T47D (cell line): ENCODE data around the gene TSPAN32.

Source experiments
- DNase-seq, 2 experiments: peaks; one replicate each; pipeline versions ENCODE4 v3.0.0 to v3.0.0-alpha.2; 2011 to 2012; ENCODE audit warnings: low read depth in 1 of 2, low spot score in 1 of 2
- JUND ChIP-seq: IDR thresholded peaks from 2 replicates; pipeline ENCODE4 v1.6.1; 2012; ENCODE audit warnings: low read depth
- in situ Hi-C: cut with HindIII; loops from 2 replicates; pipeline ENCODE4 v1.10.0; 2016; ENCODE audit warnings: low sequenced_read_pairs, low pct_unique_long_range_greater_than_20kb

Gene TSPAN32

DNA sequence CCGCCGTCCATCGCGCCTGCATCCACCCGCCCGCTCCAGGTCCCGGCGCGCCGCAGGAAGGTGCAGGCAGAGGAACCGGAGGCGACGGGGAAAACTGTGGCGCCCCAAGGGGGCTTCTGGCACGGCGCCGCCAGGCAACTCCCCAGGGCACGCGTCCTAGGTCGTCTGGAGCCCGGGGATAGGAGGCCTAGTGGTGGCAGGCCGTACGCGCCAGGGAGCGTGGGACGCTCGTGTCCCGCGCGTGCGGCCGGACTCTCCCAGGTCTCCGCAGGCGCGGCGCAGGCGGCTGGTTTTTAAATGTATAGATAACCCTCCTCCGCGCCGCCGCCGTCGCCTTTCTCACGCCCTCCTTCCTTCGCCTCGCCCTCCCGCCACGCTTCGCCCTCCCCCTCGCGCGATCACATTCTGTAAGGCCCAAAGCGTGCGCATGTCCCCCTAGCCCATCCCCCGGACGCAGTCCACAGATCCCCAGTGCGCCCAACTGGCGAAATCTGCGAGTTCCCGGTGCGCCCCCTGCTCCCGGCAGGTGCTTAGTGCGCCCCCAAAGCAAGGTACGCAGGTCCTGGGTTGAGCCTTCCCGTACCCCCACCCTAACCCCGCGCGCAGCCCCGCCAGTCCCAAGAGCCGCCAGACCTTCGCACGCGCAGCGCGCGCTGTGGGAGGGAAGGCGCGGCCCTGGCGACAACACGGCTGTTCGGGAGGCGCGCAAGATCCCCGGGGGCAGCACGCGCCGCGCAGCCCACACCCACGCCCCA lies 31.3 kb upstream of the TSPAN32 start, which contains the start of gene ASCL2:
Gene ASCL2, minus strand, starts transcription at position 267 of the 755 bp plus-strand sequence. Its CDS starts 256 bp downstream, at position 11.
- in situ Hi-C loops: no loop called here
- DNase-seq: peak in 1 of 2 experiments; percentile 32
- no peak for TF ChIP-seq JUND

DNA sequence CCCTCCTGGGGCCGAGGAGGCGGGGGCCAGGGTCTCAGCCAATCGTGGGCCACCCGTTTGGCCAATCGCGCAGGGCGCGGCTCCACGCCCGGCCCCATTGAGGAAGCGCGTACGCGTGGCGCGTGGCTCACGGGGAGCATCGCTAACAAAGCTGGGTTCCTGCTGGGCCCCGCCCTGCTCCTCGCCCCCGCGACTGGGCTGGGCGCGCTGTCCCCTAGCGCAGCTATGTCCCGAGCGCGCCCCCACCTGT lies 30.8 kb upstream of the TSPAN32 start:
- in situ Hi-C loops: no loop called here
- TF ChIP-seq JUND: no peak
- peak; percentile 67 to 85 for DNase-seq

DNA sequence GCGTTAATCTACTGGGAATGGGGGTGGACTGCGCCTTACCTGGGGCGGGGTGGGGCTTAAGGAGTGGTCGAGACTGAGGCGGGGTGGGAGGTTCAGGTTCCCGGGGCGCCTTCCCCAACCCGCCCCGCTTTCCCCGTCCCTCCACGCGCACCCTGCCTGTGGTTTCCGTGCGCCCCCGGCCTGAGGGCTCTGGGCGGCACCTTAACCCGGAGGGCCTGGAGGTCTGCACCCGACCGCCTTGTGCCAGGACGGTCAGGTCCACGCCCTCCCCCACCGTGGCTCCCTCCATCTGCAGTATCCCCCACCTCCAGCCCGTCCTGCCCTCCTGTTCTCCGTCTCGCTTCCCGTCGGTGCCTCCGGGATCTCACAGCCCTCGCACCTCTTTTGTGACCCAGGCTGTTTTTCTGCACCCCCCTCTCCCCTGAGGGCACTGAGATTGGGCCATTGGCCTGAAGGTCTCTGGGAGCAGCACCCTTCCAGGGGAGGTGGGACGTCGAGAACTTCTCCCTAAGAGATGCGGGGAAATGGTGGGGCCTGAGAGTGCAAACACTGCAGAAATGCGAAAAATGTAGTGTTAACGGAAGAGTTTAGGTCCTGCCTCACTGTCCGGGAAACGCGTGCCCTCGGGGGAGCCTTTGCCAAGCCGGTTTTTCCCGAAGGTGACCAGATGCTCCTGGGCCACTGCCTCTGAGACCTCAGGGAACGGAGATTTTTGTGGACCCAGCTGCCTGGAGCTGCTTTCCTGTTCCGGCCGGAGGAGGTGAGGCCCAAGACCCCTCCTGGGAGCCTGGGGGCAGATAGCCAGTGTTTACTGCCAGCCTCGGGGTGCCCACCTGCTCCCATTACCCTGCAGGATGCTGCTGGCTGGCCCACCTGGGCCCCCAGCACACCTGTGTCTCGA lies 30.2 kb upstream of the TSPAN32 start:
- in situ Hi-C loops: no loop called here
- DNase-seq: peak in 1 of 2 experiments; percentile 59
- no peak for TF ChIP-seq JUND

DNA sequence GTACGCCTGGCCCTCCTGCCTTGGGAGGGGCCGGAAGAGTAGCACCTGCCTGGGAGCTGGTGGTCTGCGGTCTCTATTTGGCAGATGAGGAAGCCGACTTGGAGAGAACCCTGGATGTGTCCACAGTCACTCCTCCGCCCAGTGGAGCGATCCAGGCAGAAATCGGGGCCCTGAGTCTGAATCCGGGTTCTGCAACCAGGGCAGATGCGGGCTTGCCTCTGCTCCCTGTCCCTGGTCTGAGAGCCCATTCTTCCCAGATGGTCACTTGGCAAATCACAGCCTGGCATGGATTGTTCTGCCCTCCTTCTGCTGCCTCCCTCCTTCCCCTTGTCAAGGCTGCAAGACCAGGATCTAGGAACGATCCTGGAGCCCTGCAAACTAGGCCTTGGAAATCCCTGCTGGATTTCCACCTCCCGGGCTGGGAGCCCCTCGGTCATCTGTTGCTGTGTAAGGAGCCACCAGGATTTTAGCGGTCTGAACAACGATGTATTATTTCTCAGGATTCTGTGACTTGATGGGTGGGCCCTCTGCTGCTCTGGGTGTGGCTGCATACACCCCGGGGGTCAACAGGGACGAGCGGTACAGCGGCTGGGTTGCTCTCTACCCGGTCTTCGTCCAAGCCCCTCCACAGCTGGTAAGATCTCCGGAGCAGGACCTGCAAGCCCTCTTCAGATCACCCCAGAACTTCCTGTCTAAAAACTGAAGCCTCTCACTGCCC lies 29.4 kb upstream of the TSPAN32 start:
- no peak for DNase-seq
- no peak for TF ChIP-seq JUND
- in situ Hi-C loops: no loop called here

DNA sequence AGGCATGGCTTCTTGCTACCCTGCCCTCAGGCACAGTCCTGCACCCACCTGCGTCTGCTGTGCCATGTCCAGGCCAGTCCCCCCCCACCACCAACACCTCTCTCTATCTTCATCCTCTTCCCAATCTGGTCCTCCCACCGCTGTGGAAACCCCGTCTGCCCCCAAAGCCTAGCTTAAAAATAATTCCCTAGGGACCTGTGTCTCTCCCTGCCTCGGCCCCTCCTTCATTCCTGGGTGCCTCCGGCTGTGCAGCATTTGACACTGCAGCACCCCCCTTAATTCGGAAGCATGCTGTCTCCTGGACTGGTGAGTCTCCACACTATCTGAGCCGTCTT lies 28.9 kb upstream of the TSPAN32 start:
- in situ Hi-C loops: no loop called here
- TF ChIP-seq JUND: no peak
- no peak for DNase-seq

DNA sequence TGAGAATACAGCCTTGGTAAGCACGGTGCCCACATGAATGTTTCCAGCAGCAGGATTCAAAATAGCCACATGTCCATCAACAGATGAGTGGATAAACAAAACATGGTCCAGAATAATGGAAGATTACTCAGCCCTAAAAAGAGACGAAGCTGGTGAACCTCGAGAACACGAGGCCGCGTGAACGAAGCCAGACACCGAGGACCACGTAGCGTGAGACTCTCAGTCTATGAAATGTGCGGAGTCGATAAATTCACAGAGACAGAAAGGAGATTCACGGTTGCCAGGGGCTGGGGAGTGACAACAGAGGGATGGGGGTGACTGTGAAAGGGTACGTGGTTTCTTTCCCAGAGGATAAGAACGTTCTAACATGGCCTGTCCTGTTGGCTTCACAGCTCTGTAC lies 28.5 kb upstream of the TSPAN32 start:
- no peak for DNase-seq
- no peak for TF ChIP-seq JUND
- in situ Hi-C loops: no loop called here

DNA sequence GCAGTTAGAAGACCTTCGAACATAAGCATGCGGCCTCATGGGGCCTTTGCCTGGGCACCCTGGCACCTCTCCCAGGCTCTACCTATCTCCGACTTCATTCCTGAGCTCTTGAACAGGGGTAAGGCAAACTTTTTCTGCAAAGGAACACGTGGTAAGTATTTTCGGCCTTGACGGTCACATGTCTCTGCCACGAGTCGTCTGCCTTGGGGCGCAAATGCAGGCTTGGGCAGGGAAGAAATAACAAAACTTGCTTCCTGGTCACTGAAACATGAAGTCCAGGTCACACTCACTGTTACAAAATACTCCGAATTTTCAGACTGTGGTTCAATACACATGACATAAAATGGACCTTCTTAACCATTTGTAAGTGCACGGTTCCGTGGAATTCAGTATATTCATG lies 28.0 kb upstream of the TSPAN32 start:
- no peak for DNase-seq
- in situ Hi-C loops: no loop called here
- no peak for TF ChIP-seq JUND

DNA sequence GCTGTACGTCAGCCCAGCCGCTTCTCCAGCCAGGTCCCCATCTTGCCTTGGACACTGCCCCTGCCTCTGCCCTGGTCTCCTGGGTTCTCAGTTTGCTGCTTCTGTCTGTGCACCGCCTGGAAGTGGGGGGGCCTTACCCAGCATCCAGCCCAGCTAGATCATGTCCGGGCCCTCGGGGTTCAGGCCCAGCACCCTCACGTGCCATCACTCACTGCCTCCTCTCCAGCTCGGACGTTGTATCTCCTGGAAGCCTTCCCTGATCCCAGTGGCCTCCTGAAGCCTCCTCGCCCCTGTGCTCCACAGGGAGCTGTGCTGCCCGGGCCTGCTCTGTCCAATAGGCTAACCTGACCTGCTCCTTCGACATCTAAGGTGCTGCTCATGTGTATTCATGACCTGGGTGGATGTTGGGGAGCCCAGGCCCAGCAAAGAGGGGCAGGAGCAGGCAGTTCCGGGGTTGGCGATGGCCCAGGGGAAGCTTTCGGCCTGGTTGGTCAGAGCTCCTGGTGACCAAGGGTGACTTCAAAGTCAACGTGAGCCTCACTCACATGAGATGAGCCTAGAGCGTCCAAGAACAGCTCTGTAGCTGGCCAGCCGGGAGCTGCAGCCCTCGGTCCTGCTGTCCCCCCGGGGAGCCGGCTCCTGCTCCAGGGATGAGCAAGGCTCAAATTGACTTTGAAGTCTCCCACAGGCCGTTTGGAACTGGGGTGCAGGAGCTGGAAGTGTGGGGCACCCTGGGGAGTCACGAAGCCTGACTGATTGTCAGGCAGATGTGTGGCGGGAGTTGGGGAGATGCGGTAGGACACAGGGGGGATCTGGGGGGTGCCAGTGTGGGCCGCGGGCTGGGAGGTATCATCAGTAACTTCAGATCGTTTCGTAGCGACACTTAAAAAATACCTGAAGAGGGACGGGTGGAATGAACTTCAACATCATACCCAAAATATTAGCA lies 26.2 kb upstream of the TSPAN32 start:
- no peak for DNase-seq
- TF ChIP-seq JUND: no peak
- in situ Hi-C loops: no loop called here

DNA sequence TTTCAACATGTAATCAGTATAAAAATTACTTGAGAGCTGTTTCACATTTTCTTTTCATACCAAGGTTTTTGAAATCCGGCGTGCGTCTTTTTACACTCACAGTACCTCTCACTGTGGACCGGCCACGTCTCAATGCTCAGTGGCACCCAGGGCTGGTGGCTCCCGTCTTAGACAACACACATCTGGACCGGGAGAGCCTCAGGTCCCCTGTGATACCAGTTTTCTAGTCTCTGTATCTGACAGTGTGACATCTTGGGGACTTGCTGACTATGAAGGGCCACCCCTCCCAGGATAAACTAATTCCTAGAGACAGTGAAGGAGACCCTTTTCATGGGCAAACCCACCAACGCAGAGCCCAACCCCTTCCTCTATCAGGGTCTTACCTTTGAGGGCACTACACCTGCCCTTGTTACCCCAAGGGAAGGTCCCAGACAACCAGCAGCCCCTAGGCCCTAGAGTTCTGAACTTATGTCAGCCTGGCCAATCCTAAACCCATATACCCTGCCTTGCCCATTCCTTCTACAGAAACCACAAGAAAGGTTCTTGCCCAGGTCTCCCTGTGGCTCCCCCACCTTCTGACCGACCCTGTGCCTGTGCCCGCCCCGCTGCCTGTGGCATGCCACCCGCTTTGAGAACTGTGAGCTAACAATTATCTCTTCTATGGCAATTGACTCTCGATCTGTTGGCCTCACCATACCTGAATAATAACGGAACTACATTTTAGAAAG lies 25.4 kb upstream of the TSPAN32 start:
- no peak for DNase-seq
- in situ Hi-C loops: no loop called here
- TF ChIP-seq JUND: no peak

DNA sequence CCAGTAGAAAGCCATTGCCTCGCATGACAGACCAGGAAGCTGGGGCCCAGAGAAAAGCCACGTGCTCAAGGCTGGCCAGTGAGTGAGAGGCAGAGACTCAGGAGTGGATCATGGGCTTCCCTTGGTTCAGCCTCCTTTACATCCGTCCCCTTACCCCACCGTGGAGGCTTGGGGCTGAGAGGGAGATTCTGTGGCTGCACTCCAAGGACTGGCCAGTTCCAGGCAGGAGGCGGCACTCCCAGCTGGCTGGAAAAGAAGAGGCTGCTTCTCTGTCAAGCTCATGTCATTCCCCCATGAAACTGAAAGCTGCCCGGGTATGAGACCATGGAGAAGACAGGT lies 24.8 kb upstream of the TSPAN32 start:
- in situ Hi-C loops: no loop called here
- TF ChIP-seq JUND: no peak
- no peak for DNase-seq

DNA sequence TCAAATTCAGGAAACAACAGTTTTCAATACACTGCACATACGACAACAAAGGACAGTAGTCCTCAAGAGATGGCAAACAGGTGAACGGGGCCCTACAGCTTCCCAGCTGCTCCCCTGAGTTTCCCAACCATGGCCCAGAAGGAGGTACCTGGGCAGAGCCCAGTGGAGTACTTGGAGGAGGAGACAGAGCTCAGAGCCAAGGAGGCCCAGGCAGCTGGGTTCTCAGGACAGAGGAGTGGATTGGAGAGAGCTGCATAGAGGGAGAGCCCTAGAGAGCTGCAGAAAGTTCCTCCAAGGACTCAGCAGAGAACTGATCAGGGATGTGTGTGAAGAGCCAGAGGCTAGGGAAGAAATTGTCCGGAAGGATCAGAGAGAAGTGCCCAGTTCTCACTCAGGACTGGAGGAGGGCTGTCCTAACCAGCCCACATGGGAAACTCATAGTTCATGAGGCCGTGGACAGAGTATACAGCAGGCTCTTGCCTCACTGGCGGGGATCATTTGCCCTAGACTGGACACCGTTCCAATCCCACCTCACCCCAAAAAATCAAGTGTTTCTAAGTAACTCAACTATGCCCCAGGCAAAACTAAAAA lies 23.8 kb upstream of the TSPAN32 start:
- in situ Hi-C loops: no loop called here
- TF ChIP-seq JUND: no peak
- no peak for DNase-seq
